WERI-Rb-1 (cell line): ENCODE data around the gene MAP1LC3B2.

ENCODE experiments used
- DNase-seq: peaks from one replicate; pipeline ENCODE4 v3.0.0-alpha.2; 2020
- H3K27ac ChIP-seq: fragments of 250-450 bp; sonication (Bioruptor Pico); 2 replicates; pipeline ENCODE4 v1.5.1; 2020; ENCODE audit warnings: mild to moderate bottlenecking, moderate library complexity
- H3K27me3 ChIP-seq: fragments of 250-450 bp; sonication (Bioruptor Pico); 2 replicates; pipeline ENCODE4 v1.5.1; 2021; ENCODE audit warnings: mild to moderate bottlenecking, low read depth, moderate library complexity; ENCODE audit not compliant: insufficient read depth, severe bottlenecking
- H3K36me3 ChIP-seq: fragments of 250-450 bp; sonication (Bioruptor Pico); 2 replicates; pipeline ENCODE4 v1.5.1; 2020; ENCODE audit warnings: mild to moderate bottlenecking, moderate library complexity
- H3K4me3 ChIP-seq: 2 replicates; pipeline ENCODE4 v1.5.1; 2011; ENCODE audit warnings: low read depth, mild to moderate bottlenecking, control low read depth, low read length
- H3K9me3 ChIP-seq: fragments of 250-450 bp; sonication (Bioruptor Pico); 2 replicates; pipeline ENCODE4 v1.5.1; 2021; ENCODE audit warnings: mild to moderate bottlenecking, moderate library complexity; ENCODE audit not compliant: severe bottlenecking
- CTCF ChIP-seq: IDR thresholded peaks from 2 replicates; pipeline ENCODE4 v1.5.1; 2011; ENCODE audit warnings: low read depth, mild to moderate bottlenecking, control low read depth, inconsistent platforms, low read length

Gene MAP1LC3B2

DNA sequence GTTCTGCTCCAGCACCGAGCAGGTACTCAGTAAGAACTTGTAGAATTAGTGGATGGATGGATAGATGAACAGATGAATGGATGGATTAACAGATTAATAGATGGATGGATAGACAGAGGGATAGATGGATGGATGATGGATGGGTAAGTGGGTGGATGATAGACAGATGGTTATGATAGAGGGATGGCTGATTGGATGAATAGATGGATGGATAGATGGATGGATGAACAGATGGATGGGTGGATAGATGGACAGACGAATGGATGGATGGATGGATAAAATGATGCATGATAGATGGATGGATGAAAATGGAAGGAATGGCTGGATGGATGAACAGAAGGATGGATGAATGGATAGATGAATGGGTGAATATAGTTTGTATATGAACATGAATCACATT lies 8.0 kb upstream of the MAP1LC3B2 start:
- no peaks in the 10 kb centered on the region for H3K27me3 ChIP-seq
- DNase-seq, result no peak
- no peaks in the 10 kb centered on the region for H3K9me3 ChIP-seq
- no peak overlapping the region for H3K4me3 ChIP-seq
- H3K36me3 ChIP-seq, result no peaks in the 10 kb centered on the region
- no peak for TF ChIP-seq CTCF
- no peak overlapping the region for H3K27ac ChIP-seq

DNA sequence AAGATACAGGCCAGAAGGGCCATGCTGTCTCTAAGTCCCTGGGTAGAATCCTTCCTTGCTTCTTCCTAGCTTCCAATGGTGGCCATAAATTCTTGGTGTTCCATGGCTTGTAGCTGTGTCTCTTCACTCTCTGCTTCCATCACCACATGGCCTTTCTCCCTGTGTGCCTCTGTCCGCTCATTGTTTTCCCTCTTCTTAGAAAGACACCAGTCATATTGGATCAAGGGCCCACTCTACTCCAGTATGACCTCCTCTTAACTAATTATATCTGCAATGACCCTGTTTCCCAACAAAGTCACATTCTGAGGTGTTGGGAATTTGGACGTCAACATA lies 7.6 kb upstream of the MAP1LC3B2 start:
- Histone ChIP-seq H3K27ac (no peak overlapping the region), H3K27me3 (no peaks in the 10 kb centered on the region), H3K9me3 (no peaks in the 10 kb centered on the region), H3K4me3 (no peak overlapping the region), H3K36me3 (no peaks in the 10 kb centered on the region)
- no peak for TF ChIP-seq CTCF
- no peak for DNase-seq

DNA sequence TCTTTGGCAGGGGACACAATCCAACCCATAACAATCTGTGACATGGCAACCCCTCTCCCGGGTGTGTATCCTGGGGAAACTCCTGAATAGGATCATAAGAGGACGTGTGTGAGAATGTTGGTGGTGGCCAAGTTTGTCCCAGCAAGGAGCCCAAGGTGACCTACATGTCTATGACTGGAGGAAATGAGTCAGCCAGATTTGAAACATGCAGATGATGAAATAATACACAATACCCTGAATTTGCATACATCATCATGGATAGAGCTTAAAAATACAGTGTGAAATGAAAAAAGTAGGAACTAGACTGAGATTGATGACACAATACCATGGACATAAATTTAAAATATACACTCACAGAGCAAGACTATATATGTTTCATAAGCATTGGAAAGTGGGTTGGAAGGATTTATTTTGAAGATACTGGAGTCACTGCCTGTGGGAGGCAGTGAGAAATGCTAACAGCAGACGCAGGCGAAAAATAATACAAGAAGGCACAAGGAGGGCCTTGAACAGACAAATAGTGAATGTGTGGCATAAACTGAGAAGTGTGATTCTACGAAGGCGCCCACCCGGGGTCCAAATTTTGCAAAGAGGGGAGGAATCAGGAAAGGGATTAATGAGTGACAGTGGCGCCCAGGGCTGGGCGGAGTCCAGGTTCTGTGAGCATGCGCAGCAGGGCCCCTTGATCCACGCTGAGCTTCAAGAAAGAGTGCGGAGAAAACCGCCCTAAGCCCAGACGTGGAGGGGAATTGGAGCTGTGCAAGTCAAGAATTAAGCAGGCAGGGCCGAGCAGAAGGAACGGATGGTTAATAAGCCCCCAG lies 7.0 kb upstream of the MAP1LC3B2 start:
- H3K27ac ChIP-seq, result no peak overlapping the region
- H3K9me3 ChIP-seq, result no peaks in the 10 kb centered on the region
- no peaks in the 10 kb centered on the region for H3K27me3 ChIP-seq
- H3K4me3 ChIP-seq, result no peak overlapping the region
- DNase-seq, result no peak
- no peak for TF ChIP-seq CTCF
- no peaks in the 10 kb centered on the region for H3K36me3 ChIP-seq

DNA sequence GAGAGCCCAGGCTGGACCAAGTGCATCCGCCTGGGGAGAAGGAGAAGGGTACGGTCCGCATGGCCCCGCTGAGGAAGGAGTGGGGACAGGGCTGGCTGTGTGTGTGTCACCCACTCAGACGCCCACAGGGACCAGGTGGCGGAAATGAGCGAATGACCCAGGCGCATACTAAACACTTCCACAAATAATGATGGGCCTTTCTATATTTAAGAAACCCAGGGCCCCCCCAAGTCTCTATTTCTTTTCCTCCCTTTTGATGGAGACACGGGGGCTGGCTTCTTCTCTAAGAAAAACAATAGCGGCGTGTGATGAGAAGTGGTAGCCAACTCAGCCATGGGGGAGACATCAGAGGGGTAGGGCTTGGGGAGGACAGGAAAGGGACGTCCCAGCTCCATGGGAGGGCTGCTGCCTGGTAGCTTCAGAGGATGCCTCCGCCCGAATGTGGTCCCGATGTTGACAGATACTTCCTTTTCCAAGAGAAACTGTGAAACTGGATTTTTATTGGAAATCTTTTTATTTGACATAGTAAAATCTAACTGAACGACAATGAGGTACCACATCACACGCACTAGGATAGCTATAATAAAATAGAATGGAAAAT lies 6.3 kb upstream of the MAP1LC3B2 start:
- Histone ChIP-seq H3K4me3 (no peak overlapping the region), H3K27ac (no peak overlapping the region), H3K27me3 (no peaks in the 10 kb centered on the region), H3K36me3 (no peaks in the 10 kb centered on the region), H3K9me3 (no peaks in the 10 kb centered on the region)
- no peak for TF ChIP-seq CTCF
- DNase-seq, result no peak

GRCh38 chr12:116556356-116556952 lies 2.7 kb upstream of the MAP1LC3B2 start:
- Histone ChIP-seq H3K4me3 (no peak overlapping the region), H3K27ac (no peak overlapping the region), H3K36me3 (no peaks in the 10 kb centered on the region), H3K9me3 (no peaks in the 10 kb centered on the region), H3K27me3 (no peaks in the 10 kb centered on the region)
- no peak for DNase-seq
- no peak for TF ChIP-seq CTCF
